Measurements from ENCODE around the gene ZNF66. TPM values are rescaled to one million over a fixed set of nuclear protein-coding genes. Genes with fewer than 3 reads are reported as not detected.

ZNF66 gene
- total RNA-seq: 13.4 TPM

GRCh38 chr19:20776083-20777076 is at the start of gene ZNF66:
TSS of gene ZNF66 (plus strand) at chr19:20776304. CDS start at chr19:20776448, 144 bp downstream.

Other genes starting within 250 kb of the ZNF66 start
- gene ZNF737, start 210.5 kb upstream of the ZNF66 start, total RNA-seq: 78.9 TPM
- 36.4 TPM for gene ZNF626, start 114.7 kb upstream of the ZNF66 start, total RNA-seq
- 26.1 TPM for gene ZNF85, start 146.9 kb downstream of the ZNF66 start, total RNA-seq
- 25.6 TPM for gene ZNF430, start 244.4 kb downstream of the ZNF66 start, total RNA-seq